ENCODE measurements around the gene SOX8. TPM values are rescaled to one million over a fixed set of nuclear protein-coding genes. Genes with fewer than 3 reads are reported as not detected.

SOX8 gene
- total and polyA plus RNA-seq, 4 donors = 0.33 to 4.0 (median 0.39) TPM

- Histone ChIP-seq H3K9ac (ENCODE audit: insufficient read depth in 1 of 2, low read length in 2 of 2) (no peak overlapping the region), H3K4me3 (no peak overlapping the region), H3K36me3 (ENCODE audit: control insufficient read depth in 4 of 4, insufficient read depth in 4 of 4, low read length in 4 of 4) (no peaks in the 10 kb centered on the region), H3K4me1 (ENCODE audit: control insufficient read depth in 5 of 5, insufficient read depth in 5 of 5, low read length in 5 of 5) (peaks cover 0 to 19% (median 0%) of the 10 kb centered on the region in 5 donors), H3K9me3 (ENCODE audit: control insufficient read depth in 4 of 4, insufficient read depth in 3 of 4, low read length in 3 of 4) (peaks cover 0 to 1% (median 0%) of the 10 kb centered on the region in 4 donors), H3K27ac (ENCODE audit: low read depth in 1 of 2, low read length in 1 of 2) (no peak overlapping the region), H3K27me3 (ENCODE audit: control insufficient read depth in 3 of 3, insufficient read depth in 3 of 3, low read length in 2 of 3) (no peaks in the 10 kb centered on the region)
- WGBS, 2 donors = 74 to 87% methylated on average over 6 to 8 of the region's 8 CpGs
- DNase-seq (no peak), ATAC-seq (ENCODE audit: insufficient read depth, low FRiP score) (no peak)
- TF ChIP-seq CTCF (IDR thresholded peaks at IDR 0.05; ENCODE audit: control extremely low read depth, extremely low read depth) = no peak
Measured at GRCh38 chr16:1013593-1013900, 32.0 kb downstream of the SOX8 start.

DNA sequence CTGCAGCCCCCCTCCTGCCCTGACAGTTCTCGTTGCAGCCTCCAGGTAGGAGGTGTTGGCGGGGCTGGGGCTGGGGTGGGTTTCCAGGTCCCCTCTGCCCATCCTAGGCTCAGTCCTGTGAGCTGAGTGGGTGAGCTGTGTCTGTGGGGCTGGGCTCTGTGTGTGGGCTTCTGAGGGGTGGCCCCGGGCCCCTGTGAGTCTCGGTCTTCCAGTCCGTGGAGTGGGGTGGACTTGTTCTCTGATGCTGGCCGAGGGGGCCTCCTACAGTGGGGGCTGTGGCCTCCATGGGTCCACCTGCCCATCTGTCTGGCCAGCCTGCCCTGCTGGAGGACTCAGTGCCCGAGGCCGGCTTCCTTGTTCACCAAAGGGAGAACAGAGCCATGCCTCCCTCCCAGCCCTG, 32.7 kb downstream of the SOX8 start:
- WGBS, 2 donors = 84 to 93% methylated on average over 8 of the region's 8 CpGs
- Histone ChIP-seq H3K27me3 (ENCODE audit: control insufficient read depth in 3 of 3, insufficient read depth in 3 of 3, low read length in 2 of 3) (no peaks in the 10 kb centered on the region), H3K9ac (ENCODE audit: insufficient read depth in 1 of 2, low read length in 2 of 2) (peak overlapping the region in 1 of 2 donors; percentile 46), H3K36me3 (ENCODE audit: control insufficient read depth in 4 of 4, insufficient read depth in 4 of 4, low read length in 4 of 4) (no peaks in the 10 kb centered on the region), H3K4me3 (no peak overlapping the region), H3K9me3 (ENCODE audit: control insufficient read depth in 4 of 4, insufficient read depth in 3 of 4, low read length in 3 of 4) (peaks cover 0 to 1% (median 0%) of the 10 kb centered on the region in 4 donors), H3K4me1 (ENCODE audit: control insufficient read depth in 5 of 5, insufficient read depth in 5 of 5, low read length in 5 of 5) (peaks cover 0 to 19% (median 0%) of the 10 kb centered on the region in 5 donors), H3K27ac (ENCODE audit: low read depth in 1 of 2, low read length in 1 of 2) (no peak overlapping the region)
- DNase-seq (no peak), ATAC-seq (ENCODE audit: insufficient read depth, low FRiP score) (no peak)
- TF ChIP-seq CTCF (IDR thresholded peaks at IDR 0.05; ENCODE audit: control extremely low read depth, extremely low read depth) = no peak

- DNase-seq = peak; percentile 61 to 84 (median 83)
- Histone ChIP-seq H3K9ac (ENCODE audit: insufficient read depth in 1 of 2, low read length in 2 of 2) (peak overlapping the region in 1 of 2 donors; percentile 46), H3K36me3 (ENCODE audit: control insufficient read depth in 4 of 4, insufficient read depth in 4 of 4, low read length in 4 of 4) (no peaks in the 10 kb centered on the region), H3K27ac (ENCODE audit: low read depth in 1 of 2, low read length in 1 of 2) (no peak overlapping the region), H3K27me3 (ENCODE audit: control insufficient read depth in 3 of 3, insufficient read depth in 3 of 3, low read length in 2 of 3) (no peaks in the 10 kb centered on the region), H3K4me1 (ENCODE audit: control insufficient read depth in 5 of 5, insufficient read depth in 5 of 5, low read length in 5 of 5) (peaks cover 0 to 16% (median 0%) of the 10 kb centered on the region in 5 donors), H3K4me3 (no peak overlapping the region), H3K9me3 (ENCODE audit: control insufficient read depth in 4 of 4, insufficient read depth in 3 of 4, low read length in 3 of 4) (no peaks in the 10 kb centered on the region)
- TF ChIP-seq CTCF (IDR thresholded peaks at IDR 0.05; ENCODE audit: control extremely low read depth, extremely low read depth) = no peak
- ATAC-seq (ENCODE audit: insufficient read depth, low FRiP score) = no peak
- WGBS, 2 donors = 78 to 94% methylated on average over 18 to 22 of the region's 22 CpGs
Measured at GRCh38 chr16:1014771-1015495, 33.4 kb downstream of the SOX8 start.
